ENCODE results near the gene C3orf52. TPM values are rescaled to one million over a fixed set of nuclear protein-coding genes. Genes with fewer than 3 reads are reported as not detected.

The C3orf52 gene
- total and polyA plus RNA-seq, 2 donors (not counting 1 experiment from before 2014, with no cell fraction given) = 1.5 to 1.8 TPM

DNA sequence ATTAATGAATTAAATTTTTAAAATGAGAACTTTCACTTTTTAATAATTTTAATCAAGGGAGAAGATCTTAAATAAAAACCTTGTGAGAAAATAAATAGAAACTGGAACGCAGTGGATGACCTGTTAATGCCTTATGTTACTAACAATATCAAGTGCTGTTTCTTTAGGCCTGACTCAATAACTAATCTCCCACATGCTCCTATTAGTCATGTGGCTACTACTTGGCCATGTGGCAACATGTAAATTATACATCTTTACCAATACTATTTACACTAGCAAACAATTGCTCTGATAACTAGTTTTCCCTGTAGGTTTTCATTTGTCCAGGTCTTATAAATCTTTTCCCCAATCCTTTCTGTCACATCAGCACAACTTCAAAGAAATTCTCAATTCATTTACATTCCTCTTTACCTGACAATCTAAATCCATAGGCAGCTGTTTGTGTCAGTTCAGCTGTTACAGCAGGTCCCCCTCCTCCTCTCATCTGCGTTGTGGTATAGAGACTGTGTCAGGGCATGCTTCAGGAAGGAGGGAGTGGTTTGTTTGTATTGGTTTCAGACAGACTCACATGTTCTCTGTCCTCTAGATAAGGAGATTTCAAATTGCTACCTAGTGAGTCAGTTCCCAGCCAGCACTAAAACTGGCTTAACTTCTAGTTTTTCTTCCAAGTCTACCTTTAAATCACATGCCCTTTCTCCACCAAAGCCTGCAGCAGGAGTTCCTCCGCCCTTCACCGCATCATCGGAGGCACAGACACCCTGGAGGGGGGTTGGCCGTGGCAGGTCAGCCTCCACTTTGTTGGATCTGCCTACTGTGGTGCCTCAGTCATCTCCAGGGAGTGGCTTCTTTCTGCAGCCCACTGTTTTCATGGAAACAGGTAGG is 11.3 kb upstream of the C3orf52 start:
- H3K36me3 ChIP-seq (ENCODE audit: control insufficient read depth, insufficient read depth, low read length) = no peaks in the 10 kb centered on the region
- peak overlapping the region; percentile 11 for H2AFZ ChIP-seq (ENCODE audit: low read length)
- H3K27me3 ChIP-seq (ENCODE audit: control insufficient read depth, insufficient read depth, low read length) = no peaks in the 10 kb centered on the region
- no peaks in the 10 kb centered on the region for H4K20me1 ChIP-seq (ENCODE audit: control insufficient read depth, extremely low read depth, insufficient read depth, low read length)
- peak overlapping the region; percentile 68 for H3K4me2 ChIP-seq (ENCODE audit: extremely low read depth, insufficient read depth, low read length)
- no peak for TF ChIP-seq EZH2 (IDR thresholded peaks at IDR 0.05; ENCODE audit: low read length, missing control alignments)
- TF ChIP-seq, protein P1, sequence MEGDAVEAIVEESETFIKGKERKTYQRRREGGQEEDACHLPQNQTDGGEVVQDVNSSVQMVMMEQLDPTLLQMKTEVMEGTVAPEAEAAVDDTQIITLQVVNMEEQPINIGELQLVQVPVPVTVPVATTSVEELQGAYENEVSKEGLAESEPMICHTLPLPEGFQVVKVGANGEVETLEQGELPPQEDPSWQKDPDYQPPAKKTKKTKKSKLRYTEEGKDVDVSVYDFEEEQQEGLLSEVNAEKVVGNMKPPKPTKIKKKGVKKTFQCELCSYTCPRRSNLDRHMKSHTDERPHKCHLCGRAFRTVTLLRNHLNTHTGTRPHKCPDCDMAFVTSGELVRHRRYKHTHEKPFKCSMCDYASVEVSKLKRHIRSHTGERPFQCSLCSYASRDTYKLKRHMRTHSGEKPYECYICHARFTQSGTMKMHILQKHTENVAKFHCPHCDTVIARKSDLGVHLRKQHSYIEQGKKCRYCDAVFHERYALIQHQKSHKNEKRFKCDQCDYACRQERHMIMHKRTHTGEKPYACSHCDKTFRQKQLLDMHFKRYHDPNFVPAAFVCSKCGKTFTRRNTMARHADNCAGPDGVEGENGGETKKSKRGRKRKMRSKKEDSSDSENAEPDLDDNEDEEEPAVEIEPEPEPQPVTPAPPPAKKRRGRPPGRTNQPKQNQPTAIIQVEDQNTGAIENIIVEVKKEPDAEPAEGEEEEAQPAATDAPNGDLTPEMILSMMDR (conservative IDR thresholded peaks at IDR 0.05 in 1 of 2, IDR thresholded peaks at IDR 0.05 in 1 of 2; ENCODE audit: low read depth in 1 of 2, low read length in 2 of 2) = no peak
- peak; percentile 90 to 98 for DNase-seq (ENCODE audit: low read depth in 2 of 2)
- peak overlapping the region; percentile 13 for H3K27ac ChIP-seq (ENCODE audit: insufficient read depth, low read length)
- H3K9me3 ChIP-seq (ENCODE audit: control insufficient read depth, insufficient read depth, low read depth, low read length) = no peaks in the 10 kb centered on the region
- peak overlapping the region in 2 of 4 experiments; percentile 1 to 13 for H3K4me3 ChIP-seq (replicated peaks in 1 of 4; ENCODE audit: control extremely low read depth in 1 of 4, insufficient read depth in 1 of 4, low read depth in 3 of 4, low read length in 4 of 4)
- H3K79me2 ChIP-seq (ENCODE audit: control insufficient read depth, insufficient read depth, low read length) = no peaks in the 10 kb centered on the region
- H3K4me1 ChIP-seq (ENCODE audit: control insufficient read depth, extremely low read depth, insufficient read depth, low read length) = peaks cover 11% of the 10 kb centered on the region
- no peak overlapping the region for H3K9ac ChIP-seq (ENCODE audit: insufficient read depth, low read length)

DNA sequence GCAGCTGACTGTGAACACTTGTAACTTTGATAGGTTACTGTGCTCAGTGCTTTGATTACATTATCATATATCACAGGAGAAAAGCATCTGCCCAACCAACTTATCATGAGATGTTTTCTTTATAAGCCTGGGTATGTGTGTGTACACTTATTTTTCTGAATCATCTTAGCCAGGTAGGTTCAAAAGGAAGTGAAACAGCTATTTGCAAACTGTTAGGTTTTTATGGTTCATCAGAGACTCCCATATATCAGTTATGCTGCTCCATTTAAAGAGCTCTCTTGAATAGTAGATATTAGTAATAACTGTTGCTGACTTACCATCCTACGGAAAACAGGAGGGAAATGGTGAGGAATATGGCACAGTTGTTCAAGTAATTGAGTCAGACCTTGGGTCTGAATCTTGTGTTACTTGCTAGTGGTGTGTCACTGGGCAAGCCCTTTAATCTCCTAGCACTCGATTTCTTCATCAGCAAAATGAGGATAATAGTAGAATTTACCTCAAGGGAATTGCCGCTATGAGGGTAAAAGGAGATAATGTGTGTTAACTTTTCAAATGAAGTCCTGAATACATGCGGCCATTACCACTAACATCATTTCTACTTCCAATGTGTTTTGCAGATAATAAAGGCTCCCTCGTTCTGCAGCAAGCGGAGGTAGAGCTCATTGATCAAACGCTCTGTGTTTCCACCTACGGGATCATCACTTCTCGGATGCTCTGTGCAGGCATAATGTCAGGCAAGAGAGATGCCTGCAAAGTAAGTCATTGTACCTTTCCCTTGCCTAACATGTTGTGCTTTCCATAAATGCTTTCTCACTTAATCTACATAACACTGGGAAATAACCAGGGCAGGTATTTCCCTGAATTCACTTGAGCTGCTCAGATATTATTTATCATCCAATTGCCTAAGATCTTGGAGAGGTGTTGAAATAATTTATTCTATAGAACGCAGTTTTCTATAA is 7.8 kb upstream of the C3orf52 start:
- H3K9ac ChIP-seq (ENCODE audit: insufficient read depth, low read length) = no peak overlapping the region
- H3K36me3 ChIP-seq (ENCODE audit: control insufficient read depth, insufficient read depth, low read length) = no peaks in the 10 kb centered on the region
- H3K4me3 ChIP-seq (replicated peaks in 1 of 4; ENCODE audit: control extremely low read depth in 1 of 4, insufficient read depth in 1 of 4, low read depth in 3 of 4, low read length in 4 of 4) = no peak overlapping the region
- TF ChIP-seq, protein P1 (conservative IDR thresholded peaks at IDR 0.05 in 1 of 2, IDR thresholded peaks at IDR 0.05 in 1 of 2; ENCODE audit: low read depth in 1 of 2, low read length in 2 of 2) = no peak
- no peak for TF ChIP-seq EZH2 (IDR thresholded peaks at IDR 0.05; ENCODE audit: low read length, missing control alignments)
- H3K27ac ChIP-seq (ENCODE audit: insufficient read depth, low read length) = no peak overlapping the region
- no peaks in the 10 kb centered on the region for H3K27me3 ChIP-seq (ENCODE audit: control insufficient read depth, insufficient read depth, low read length)
- no peak for DNase-seq (ENCODE audit: low read depth in 2 of 2)
- H3K4me1 ChIP-seq (ENCODE audit: control insufficient read depth, extremely low read depth, insufficient read depth, low read length) = peaks cover 11% of the 10 kb centered on the region
- H3K9me3 ChIP-seq (ENCODE audit: control insufficient read depth, insufficient read depth, low read depth, low read length) = no peaks in the 10 kb centered on the region
- no peaks in the 10 kb centered on the region for H4K20me1 ChIP-seq (ENCODE audit: control insufficient read depth, extremely low read depth, insufficient read depth, low read length)
- H2AFZ ChIP-seq (ENCODE audit: low read length) = no peak overlapping the region
- no peak overlapping the region for H3K4me2 ChIP-seq (ENCODE audit: extremely low read depth, insufficient read depth, low read length)
- no peaks in the 10 kb centered on the region for H3K79me2 ChIP-seq (ENCODE audit: control insufficient read depth, insufficient read depth, low read length)

DNA sequence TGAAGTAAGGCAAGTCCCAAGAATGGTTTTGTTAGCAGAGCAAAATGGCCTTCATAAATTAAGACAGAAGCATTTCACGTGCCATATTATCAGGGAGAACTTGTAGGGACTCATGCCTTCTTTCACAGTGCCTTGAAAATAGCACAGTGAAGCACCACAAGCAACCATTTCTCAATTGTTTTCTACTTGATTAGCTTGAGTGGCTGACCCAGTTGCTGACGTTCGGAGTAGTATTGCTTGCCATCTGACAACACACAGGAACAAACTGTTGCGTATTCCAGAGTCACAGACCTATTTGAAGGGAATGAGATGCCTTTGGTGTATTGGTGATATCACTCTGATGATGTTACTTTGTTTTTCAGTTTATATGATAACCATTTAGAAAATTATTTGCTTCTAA is 3.0 kb upstream of the C3orf52 start:
- TF ChIP-seq, protein P1 (conservative IDR thresholded peaks at IDR 0.05 in 1 of 2, IDR thresholded peaks at IDR 0.05 in 1 of 2; ENCODE audit: low read depth in 1 of 2, low read length in 2 of 2) = no peak
- no peak for TF ChIP-seq EZH2 (IDR thresholded peaks at IDR 0.05; ENCODE audit: low read length, missing control alignments)
- H2AFZ ChIP-seq (ENCODE audit: low read length) = no peak overlapping the region
- no peak overlapping the region for H3K9ac ChIP-seq (ENCODE audit: insufficient read depth, low read length)
- H3K79me2 ChIP-seq (ENCODE audit: control insufficient read depth, insufficient read depth, low read length) = no peaks in the 10 kb centered on the region
- H3K4me2 ChIP-seq (ENCODE audit: extremely low read depth, insufficient read depth, low read length) = no peak overlapping the region
- H3K36me3 ChIP-seq (ENCODE audit: control insufficient read depth, insufficient read depth, low read length) = no peaks in the 10 kb centered on the region
- no peak overlapping the region for H3K4me3 ChIP-seq (replicated peaks in 1 of 4; ENCODE audit: control extremely low read depth in 1 of 4, insufficient read depth in 1 of 4, low read depth in 3 of 4, low read length in 4 of 4)
- no peak for DNase-seq (ENCODE audit: low read depth in 2 of 2)
- H3K4me1 ChIP-seq (ENCODE audit: control insufficient read depth, extremely low read depth, insufficient read depth, low read length) = no peaks in the 10 kb centered on the region
- H3K27me3 ChIP-seq (ENCODE audit: control insufficient read depth, insufficient read depth, low read length) = no peaks in the 10 kb centered on the region
- no peak overlapping the region for H3K27ac ChIP-seq (ENCODE audit: insufficient read depth, low read length)
- no peaks in the 10 kb centered on the region for H4K20me1 ChIP-seq (ENCODE audit: control insufficient read depth, extremely low read depth, insufficient read depth, low read length)
- H3K9me3 ChIP-seq (ENCODE audit: control insufficient read depth, insufficient read depth, low read depth, low read length) = no peaks in the 10 kb centered on the region

All from fibroblast of lung (primary cell).